ENCODE measurements around the gene WWOX.

The WWOX gene

DNA sequence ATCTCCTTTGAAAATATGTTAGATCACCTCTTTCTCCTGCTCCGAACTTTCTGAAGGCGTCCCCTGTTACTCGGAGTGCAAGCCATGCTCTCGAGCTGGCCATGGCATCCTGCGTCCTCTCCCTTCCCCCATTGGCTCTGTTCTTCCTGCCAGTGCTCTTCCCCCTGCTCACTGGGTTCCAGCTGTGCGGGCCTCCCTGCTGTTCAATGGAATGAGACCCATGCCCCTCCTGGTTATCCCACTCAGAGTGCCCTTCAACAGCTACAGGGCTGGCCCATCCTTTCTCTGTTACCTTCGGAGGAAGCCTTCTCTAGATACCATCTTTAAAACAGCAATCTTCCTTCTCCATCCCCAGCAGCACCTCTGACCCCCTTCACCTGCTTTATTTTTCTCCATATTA, 996.8 kb downstream of the WWOX start:
- H3K4me3 ChIP-seq (ENCODE audit: low read depth, low read length): no peak overlapping the region
- CTCF ChIA-PET: no interaction called here
- POLR2A ChIA-PET: no interaction called here
- DNase-seq (ENCODE audit: low read depth, low spot score): no peak
- TF ChIP-seq CTCF (IDR thresholded peaks at IDR 0.05; ENCODE audit: insufficient read depth, low read length, missing control alignments): no peak

- DNase-seq (ENCODE audit: low read depth, low spot score): no peak
- POLR2A ChIA-PET: no interaction called here
Measured at GRCh38 chr16:79097166-79097565, 997.7 kb downstream of the WWOX start.

DNA sequence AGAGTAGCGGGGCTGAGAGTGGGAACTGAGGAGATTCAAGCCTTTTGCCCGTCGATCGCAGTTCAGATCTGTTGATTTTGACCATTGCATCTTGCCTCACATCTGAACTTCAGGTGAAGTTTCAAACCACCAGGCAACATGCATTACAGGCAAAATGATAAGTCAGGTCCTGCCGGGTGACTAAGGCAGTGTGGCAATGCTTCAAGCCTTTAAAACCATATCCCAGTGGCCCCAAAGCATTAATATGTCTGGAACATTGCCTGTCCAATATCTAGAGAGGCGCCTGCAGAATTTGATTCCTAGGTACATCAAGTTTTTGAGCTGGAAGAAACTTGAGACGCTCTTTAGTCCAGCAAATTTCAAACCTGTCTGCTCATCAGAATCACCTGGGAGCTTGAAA, 998.3 kb downstream of the WWOX start:
- TF ChIP-seq CTCF (IDR thresholded peaks at IDR 0.05; ENCODE audit: insufficient read depth, low read length, missing control alignments): no peak
- no peak for DNase-seq (ENCODE audit: low read depth, low spot score)
- H3K4me3 ChIP-seq (ENCODE audit: low read depth, low read length): no peak overlapping the region
- ChIA-PET CTCF (no interaction called here), POLR2A (no interaction called here)

More at GRCh38 chr16:79097166-79097565, 997.7 kb downstream of the WWOX start:
- CTCF ChIA-PET: no interaction called here
- no peak for TF ChIP-seq CTCF (IDR thresholded peaks at IDR 0.05; ENCODE audit: insufficient read depth, low read length, missing control alignments)
- H3K4me3 ChIP-seq (ENCODE audit: low read depth, low read length): no peak overlapping the region

DNA sequence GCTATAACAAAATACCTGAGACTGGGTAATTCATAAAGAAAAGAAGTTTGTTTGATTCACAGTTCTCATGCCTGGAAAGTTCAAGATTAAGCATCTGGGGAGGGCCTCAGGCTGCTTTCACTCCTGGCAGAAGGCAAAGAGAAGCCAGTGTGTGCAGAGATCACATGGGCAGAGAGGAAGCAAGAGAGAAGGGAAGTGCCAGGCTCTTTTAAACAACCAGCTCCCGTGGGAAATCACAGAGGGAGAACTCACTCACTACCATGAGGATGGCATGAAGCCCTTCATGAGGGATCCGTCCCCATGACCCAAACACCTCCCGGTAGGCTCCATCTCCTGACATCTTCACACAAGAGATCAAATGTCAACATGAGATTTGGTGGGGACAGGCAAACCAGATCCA, 999.5 kb downstream of the WWOX start:
- no peak for DNase-seq (ENCODE audit: low read depth, low spot score)
- TF ChIP-seq CTCF (IDR thresholded peaks at IDR 0.05; ENCODE audit: insufficient read depth, low read length, missing control alignments): no peak
- ChIA-PET POLR2A (no interaction called here), CTCF (no interaction called here)
- H3K4me3 ChIP-seq (ENCODE audit: low read depth, low read length): no peak overlapping the region

DNA sequence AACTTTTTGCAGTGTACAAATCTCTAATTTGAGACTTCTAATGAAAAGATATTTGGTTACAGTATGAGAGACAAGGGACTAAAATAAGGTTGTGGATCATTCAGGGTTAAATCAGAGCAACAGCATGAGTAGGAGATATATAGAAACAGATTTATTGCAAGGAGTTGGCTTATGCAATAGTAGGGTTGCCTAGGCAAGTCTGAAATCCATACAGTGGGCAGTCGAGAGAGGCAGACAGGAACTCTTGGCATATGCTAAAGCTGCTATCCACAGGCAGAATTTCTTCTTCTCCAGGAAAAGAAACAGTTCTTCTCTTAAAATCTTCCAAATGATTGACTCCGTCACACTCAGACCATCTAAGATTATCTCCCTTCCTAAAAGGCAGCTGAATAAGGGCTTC, 1000.3 kb downstream of the WWOX start:
- no peak for TF ChIP-seq CTCF (IDR thresholded peaks at IDR 0.05; ENCODE audit: insufficient read depth, low read length, missing control alignments)
- ChIA-PET CTCF (no interaction called here), POLR2A (no interaction called here)
- no peak overlapping the region for H3K4me3 ChIP-seq (ENCODE audit: low read depth, low read length)
- DNase-seq (ENCODE audit: low read depth, low spot score): no peak

GRCh38 chr16:79100447-79100846, 1001.0 kb downstream of the WWOX start:
- ChIA-PET CTCF (no interaction called here), POLR2A (no interaction called here)

More at GRCh38 chr16:79100447-79100846, 1001.0 kb downstream of the WWOX start:
- DNase-seq (ENCODE audit: low read depth, low spot score): no peak
- H3K4me3 ChIP-seq (ENCODE audit: low read depth, low read length): no peak overlapping the region
- TF ChIP-seq CTCF (IDR thresholded peaks at IDR 0.05; ENCODE audit: insufficient read depth, low read length, missing control alignments): no peak

Data from AG04449 (cell line).